Osteoblast (primary cell): ENCODE data around the gene IL31RA. TPM values are rescaled to one million over a fixed set of nuclear protein-coding genes. Genes with fewer than 3 reads are reported as not detected.

ENCODE experiments used
- DNase-seq: peaks from one replicate; pipeline ENCODE4 v3.0.0; 2011; ENCODE audit warnings: low spot score, mixed read lengths; ENCODE audit not compliant: insufficient read length; ENCODE audit errors: missing footprints
- H2AFZ ChIP-seq: 2 replicates; pipeline ENCODE4 v1.6.0; 2011; ENCODE audit warnings: mild to moderate bottlenecking, low read length
- H3K27ac ChIP-seq: 2 replicates; pipeline ENCODE4 v1.5.1; 2011; ENCODE audit warnings: mild to moderate bottlenecking, low read depth, low read length, moderate library complexity
- H3K27me3 ChIP-seq: 2 replicates; pipeline ENCODE4 v1.6.0; 2012; ENCODE audit warnings: mild to moderate bottlenecking, control low read depth, inconsistent platforms, low read length, moderate library complexity; ENCODE audit not compliant: insufficient read depth
- H3K36me3 ChIP-seq: 2 replicates; pipeline ENCODE4 v1.5.1; 2011; ENCODE audit warnings: mild to moderate bottlenecking, low read length, control low read depth, moderate library complexity; ENCODE audit not compliant: insufficient read depth
- H3K4me1 ChIP-seq: 2 replicates; pipeline ENCODE4 v1.5.1; 2011; ENCODE audit warnings: mild to moderate bottlenecking, low read length, control low read depth, moderate library complexity; ENCODE audit not compliant: insufficient read depth
- H3K4me2 ChIP-seq: 2 replicates; pipeline ENCODE4 v1.6.0; 2011; ENCODE audit warnings: mild to moderate bottlenecking, low read length; ENCODE audit not compliant: insufficient read depth
- H3K4me3 ChIP-seq: fragments of 200-600 bp; sonication (generic); 3 replicates; pipeline ENCODE4 v1.5.1; 2012; ENCODE audit warnings: mild to moderate bottlenecking, low read length, inconsistent platforms; ENCODE audit not compliant: insufficient read depth
- H3K79me2 ChIP-seq: 2 replicates; pipeline ENCODE4 v1.6.0; 2012; ENCODE audit warnings: mild to moderate bottlenecking, low read length, control low read depth, inconsistent platforms; ENCODE audit not compliant: insufficient read depth
- H3K9me3 ChIP-seq: 2 replicates; pipeline ENCODE4 v1.5.1; 2011; ENCODE audit warnings: low read depth, low read length, control low read depth
- H4K20me1 ChIP-seq: 2 replicates; pipeline ENCODE4 v1.6.0; 2012; ENCODE audit warnings: mild to moderate bottlenecking, low read length, control low read depth; ENCODE audit not compliant: insufficient read depth
- CTCF ChIP-seq: IDR thresholded peaks from 2 replicates; pipeline ENCODE4 v1.5.1; 2011; ENCODE audit warnings: mild to moderate bottlenecking, low read depth, low read length, moderate library complexity; ENCODE audit errors: extremely low read depth
- total RNA-seq: library from RNA; depleted of rRNA; stranded (reverse); fragments of >200 nt; gene quantifications from 2 replicates; pipeline ENCODE4 v1.2.3, GENCODE V29; 2012

Gene IL31RA
- total RNA-seq, 1 donor: 0.36 TPM

DNA sequence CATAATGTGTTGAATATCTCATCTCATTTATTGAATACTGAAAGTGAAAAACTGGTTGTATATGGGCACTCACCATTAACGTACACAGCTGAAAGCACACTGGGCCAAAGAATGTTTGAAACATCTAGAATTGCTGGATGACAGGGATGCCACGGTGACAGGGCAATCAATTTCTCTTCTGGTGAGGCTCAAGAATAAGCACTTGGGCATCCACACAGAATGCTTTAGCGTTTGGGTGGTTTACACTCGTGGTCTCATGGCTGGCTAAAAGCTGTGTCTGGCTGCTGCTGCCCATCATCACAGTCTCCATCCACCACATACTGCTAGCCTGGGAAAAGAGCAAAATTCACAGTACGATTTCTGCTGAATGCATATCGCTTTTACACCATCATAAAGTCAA, 30.7 kb upstream of the IL31RA start:
- Histone ChIP-seq H3K4me1 (peaks cover 2% of the 10 kb centered on the region), H3K4me2 (no peak overlapping the region), H2AFZ (no peak overlapping the region), H3K36me3 (no peaks in the 10 kb centered on the region), H3K9me3 (no peaks in the 10 kb centered on the region), H3K27me3 (peaks cover 46% of the 10 kb centered on the region), H3K27ac (no peak overlapping the region), H4K20me1 (no peaks in the 10 kb centered on the region), H3K79me2 (no peaks in the 10 kb centered on the region), H3K4me3 (no peak overlapping the region)
- TF ChIP-seq CTCF: no peak
- no peak for DNase-seq

DNA sequence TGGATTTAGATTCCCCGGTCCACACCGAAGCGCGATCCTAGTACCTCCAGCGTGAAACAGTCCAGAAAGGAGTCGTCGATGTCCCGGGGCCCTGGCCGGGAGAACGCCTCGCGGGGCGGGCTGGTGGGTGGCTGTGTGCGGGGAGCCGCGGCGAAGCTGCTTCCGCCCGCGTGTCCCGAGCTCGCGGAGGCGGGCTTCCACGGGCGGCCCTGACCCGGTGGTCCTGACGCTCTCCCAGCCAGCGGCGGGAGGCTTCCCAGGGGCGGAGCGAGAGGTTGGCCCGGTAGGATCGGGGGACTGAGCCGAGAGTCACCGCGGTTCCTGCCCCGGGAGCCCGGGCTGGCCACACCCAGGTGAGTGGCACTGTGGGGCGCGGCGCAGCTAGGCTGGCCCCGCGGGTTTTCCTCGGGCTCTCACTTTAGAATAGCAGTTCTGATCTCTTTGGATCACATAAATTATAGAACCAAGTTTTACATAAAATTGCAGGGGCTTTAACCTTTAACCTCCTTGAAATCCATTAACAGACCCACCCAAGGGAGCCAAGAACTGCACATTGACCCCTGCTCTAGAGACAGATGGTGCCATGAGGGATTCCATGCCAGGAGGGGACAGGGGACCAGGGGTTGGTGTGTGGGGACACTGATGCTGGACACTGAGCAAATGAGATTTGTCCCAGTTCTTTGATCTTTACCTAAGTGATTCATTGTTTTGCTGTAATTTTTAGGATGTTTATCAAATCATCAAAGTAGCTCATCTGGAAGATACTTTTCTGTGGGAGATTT, 29.2 kb upstream of the IL31RA start:
- Histone ChIP-seq H3K27me3 (peaks cover 46% of the 10 kb centered on the region), H3K4me1 (peaks cover 2% of the 10 kb centered on the region), H4K20me1 (no peaks in the 10 kb centered on the region), H3K79me2 (no peaks in the 10 kb centered on the region), H3K36me3 (no peaks in the 10 kb centered on the region), H3K4me2 (peak overlapping the region; percentile 69), H3K27ac (no peak overlapping the region), H3K4me3 (peak overlapping the region; percentile 59), H2AFZ (no peak overlapping the region), H3K9me3 (no peaks in the 10 kb centered on the region)
- no peak for TF ChIP-seq CTCF
- DNase-seq: peak; percentile 70

- Histone ChIP-seq H3K36me3 (no peaks in the 10 kb centered on the region), H3K27ac (no peak overlapping the region), H4K20me1 (no peaks in the 10 kb centered on the region), H3K79me2 (no peaks in the 10 kb centered on the region), H3K4me3 (no peak overlapping the region), H3K4me1 (peaks cover 2% of the 10 kb centered on the region), H3K4me2 (no peak overlapping the region), H3K27me3 (peaks cover 46% of the 10 kb centered on the region), H3K9me3 (no peaks in the 10 kb centered on the region), H2AFZ (no peak overlapping the region)
- no peak for TF ChIP-seq CTCF
- no peak for DNase-seq
Observed at GRCh38 chr5:55823151-55823796, 27.9 kb upstream of the IL31RA start.

GRCh38 chr5:55829956-55830355, 21.2 kb upstream of the IL31RA start:
- no peak overlapping the region for H3K4me3 ChIP-seq
- peaks cover 9% of the 10 kb centered on the region for H3K27me3 ChIP-seq
- H3K27ac ChIP-seq: no peak overlapping the region
- DNase-seq: no peak
- H3K9me3 ChIP-seq: no peaks in the 10 kb centered on the region
- no peak overlapping the region for H3K4me2 ChIP-seq
- no peaks in the 10 kb centered on the region for H3K4me1 ChIP-seq
- no peaks in the 10 kb centered on the region for H3K79me2 ChIP-seq
- no peaks in the 10 kb centered on the region for H4K20me1 ChIP-seq
- no peak overlapping the region for H2AFZ ChIP-seq
- no peak for TF ChIP-seq CTCF
- no peaks in the 10 kb centered on the region for H3K36me3 ChIP-seq
